Measurements from ENCODE around the gene PLEK. TPM values are rescaled to one million over a fixed set of nuclear protein-coding genes. Genes with fewer than 3 reads are reported as not detected.
A peak's percentile ranks its signal among the peaks of the same experiment; 100 is the strongest.

PLEK gene
- total RNA-seq, 6 experiments from 2014 or later, result 0.98 to 14.8 (median 2.4) TPM

- TF ChIP-seq, protein P1, sequence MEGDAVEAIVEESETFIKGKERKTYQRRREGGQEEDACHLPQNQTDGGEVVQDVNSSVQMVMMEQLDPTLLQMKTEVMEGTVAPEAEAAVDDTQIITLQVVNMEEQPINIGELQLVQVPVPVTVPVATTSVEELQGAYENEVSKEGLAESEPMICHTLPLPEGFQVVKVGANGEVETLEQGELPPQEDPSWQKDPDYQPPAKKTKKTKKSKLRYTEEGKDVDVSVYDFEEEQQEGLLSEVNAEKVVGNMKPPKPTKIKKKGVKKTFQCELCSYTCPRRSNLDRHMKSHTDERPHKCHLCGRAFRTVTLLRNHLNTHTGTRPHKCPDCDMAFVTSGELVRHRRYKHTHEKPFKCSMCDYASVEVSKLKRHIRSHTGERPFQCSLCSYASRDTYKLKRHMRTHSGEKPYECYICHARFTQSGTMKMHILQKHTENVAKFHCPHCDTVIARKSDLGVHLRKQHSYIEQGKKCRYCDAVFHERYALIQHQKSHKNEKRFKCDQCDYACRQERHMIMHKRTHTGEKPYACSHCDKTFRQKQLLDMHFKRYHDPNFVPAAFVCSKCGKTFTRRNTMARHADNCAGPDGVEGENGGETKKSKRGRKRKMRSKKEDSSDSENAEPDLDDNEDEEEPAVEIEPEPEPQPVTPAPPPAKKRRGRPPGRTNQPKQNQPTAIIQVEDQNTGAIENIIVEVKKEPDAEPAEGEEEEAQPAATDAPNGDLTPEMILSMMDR (IDR thresholded peaks at IDR 0.05), result no peak
- TF ChIP-seq POLR2A (IDR thresholded peaks at IDR 0.05), result no peak
- Histone ChIP-seq H3K36me3 (no peaks in the 10 kb centered on the region), H3K4me1 (peaks cover 5 to 51% (median 19%) of the 10 kb centered on the region in 4 donors), H3K9me3 (no peaks in the 10 kb centered on the region), H3K27me3 (no peaks in the 10 kb centered on the region), H3K4me3 (no peak overlapping the region), H3K27ac (peak overlapping the region in 2 of 3 donors; percentile 49 to 61)
- intact Hi-C loops (cut with DNase I), result no loop called here
- WGBS (ENCODE audit: insufficient coverage, low coverage, low lambda C conversion rate, missing lambda C conversion rate), result 81% methylated on average over 1 of the region's 1 CpG
- DNase-seq (no peak), ATAC-seq (no peak)
Observed at GRCh38 chr2:68426446-68426845, 61.4 kb downstream of the PLEK start.

DNA sequence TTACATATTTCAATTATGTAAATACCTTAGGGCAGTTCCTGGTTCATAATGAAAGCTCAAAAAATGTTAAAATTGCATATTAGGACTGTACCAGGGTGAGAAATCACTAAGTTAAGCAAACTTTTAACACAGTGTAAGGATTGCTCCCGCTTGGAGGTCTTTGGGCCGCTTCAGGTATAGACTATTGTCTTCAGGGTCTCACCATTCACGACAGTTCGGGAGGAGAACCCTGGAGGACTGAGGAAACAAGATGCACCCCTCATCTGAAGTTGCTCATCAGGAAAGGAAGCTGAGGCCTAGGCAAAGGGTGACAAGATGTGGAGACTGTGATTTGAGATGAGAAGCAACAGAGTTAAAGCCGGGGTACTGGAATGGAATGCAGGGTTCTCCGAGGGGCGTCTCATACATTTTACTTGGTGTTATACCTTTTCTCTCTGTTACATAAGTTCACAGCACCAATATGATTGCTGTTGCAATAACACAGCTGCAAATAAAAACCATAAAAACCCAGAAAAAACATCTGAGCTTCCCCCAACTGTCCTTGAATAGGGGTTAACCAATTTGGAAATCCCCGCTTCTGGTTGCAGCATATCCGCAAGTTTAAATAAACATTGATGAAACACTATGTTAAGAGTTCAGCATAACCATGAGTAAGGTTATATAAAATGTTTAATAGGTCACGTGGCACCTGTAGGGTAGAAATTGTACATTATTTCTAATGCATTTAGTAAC is 61.9 kb downstream of the PLEK start:
- DNase-seq (no peak), ATAC-seq (peak; percentile 67 to 89 (median 76))
- WGBS (ENCODE audit: insufficient coverage, low coverage, low lambda C conversion rate, missing lambda C conversion rate), result 37% methylated on average over 10 of the region's 10 CpGs
- no peaks in the 10 kb centered on the region for H3K9me3 ChIP-seq
- H3K4me3 ChIP-seq, result no peak overlapping the region
- peaks cover 5 to 56% (median 22%) of the 10 kb centered on the region in 4 donors for H3K4me1 ChIP-seq
- intact Hi-C loops (cut with DNase I), result no loop called here
- TF ChIP-seq POLR2A (IDR thresholded peaks at IDR 0.05), result no peak
- TF ChIP-seq, protein P1 (IDR thresholded peaks at IDR 0.05), result peak in 1 of 4 donors; percentile 7
- no peaks in the 10 kb centered on the region for H3K36me3 ChIP-seq
- no peaks in the 10 kb centered on the region for H3K27me3 ChIP-seq
- H3K27ac ChIP-seq, result peak overlapping the region in 2 of 3 donors; percentile 49 to 61

DNA sequence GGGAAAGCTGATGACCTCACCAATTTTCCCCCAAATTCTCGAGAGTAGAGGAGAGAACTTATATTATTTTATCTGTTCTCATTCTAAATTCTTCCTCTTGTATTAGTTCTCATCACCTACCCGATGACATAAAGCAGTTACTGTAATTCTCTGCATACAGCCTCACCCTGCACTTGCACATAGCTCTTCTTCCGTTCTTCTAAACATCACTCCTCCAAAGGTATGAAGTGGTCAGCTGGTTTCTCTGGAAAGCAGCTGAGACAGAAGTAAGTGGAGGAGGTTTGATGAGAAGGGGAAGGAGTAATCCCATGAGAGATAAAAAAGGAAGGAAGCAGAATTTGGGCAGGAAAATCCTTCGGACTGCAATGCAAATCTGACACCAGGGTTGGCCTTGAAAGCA is 63.0 kb downstream of the PLEK start:
- Histone ChIP-seq H3K36me3 (no peaks in the 10 kb centered on the region), H3K4me3 (no peak overlapping the region), H3K27ac (peak overlapping the region in 2 of 3 donors; percentile 1 to 61), H3K9me3 (no peaks in the 10 kb centered on the region), H3K4me1 (peaks cover 5 to 56% (median 22%) of the 10 kb centered on the region in 4 donors), H3K27me3 (no peaks in the 10 kb centered on the region)
- no peak for ATAC-seq
- no peak for DNase-seq
- intact Hi-C loops (cut with DNase I), result no loop called here
- 49% methylated on average over 4 of the region's 4 CpGs for WGBS (ENCODE audit: insufficient coverage, low coverage, low lambda C conversion rate, missing lambda C conversion rate)
- TF ChIP-seq, protein P1 (IDR thresholded peaks at IDR 0.05), result no peak
- TF ChIP-seq POLR2A (IDR thresholded peaks at IDR 0.05), result no peak

DNA sequence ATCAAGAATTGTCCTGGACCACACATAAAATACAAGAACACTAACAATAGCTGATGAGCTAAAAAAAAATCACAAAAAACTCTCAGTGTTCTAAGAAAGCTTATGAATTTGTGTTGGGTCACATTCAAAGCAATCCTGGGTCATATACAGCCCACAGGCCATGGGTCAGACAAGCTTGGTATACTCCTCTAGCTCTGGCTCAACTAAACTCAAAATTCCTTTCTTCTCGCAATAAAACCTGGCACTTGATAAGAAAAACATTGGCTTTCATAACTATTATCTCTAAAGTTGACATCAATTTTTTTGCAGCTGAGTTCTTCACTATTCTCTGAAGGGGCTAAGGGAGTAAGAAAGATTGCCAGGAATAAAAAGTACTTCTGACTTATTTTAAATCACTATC is 63.7 kb downstream of the PLEK start:
- intact Hi-C loops (cut with DNase I), result no loop called here
- DNase-seq, result no peak

More for the DNA sequence above, 63.7 kb downstream of the PLEK start:
- Histone ChIP-seq H3K9me3 (no peaks in the 10 kb centered on the region), H3K4me1 (peaks cover 5 to 56% (median 22%) of the 10 kb centered on the region in 4 donors), H3K36me3 (no peaks in the 10 kb centered on the region), H3K4me3 (no peak overlapping the region), H3K27me3 (no peaks in the 10 kb centered on the region), H3K27ac (peak overlapping the region in 1 of 3 donors; percentile 61)
- no peak for ATAC-seq
- WGBS (ENCODE audit: insufficient coverage, low coverage, low lambda C conversion rate, missing lambda C conversion rate), result 20% methylated on average over 1 of the region's 1 CpG
- TF ChIP-seq, protein P1 (IDR thresholded peaks at IDR 0.05), result no peak
- TF ChIP-seq POLR2A (IDR thresholded peaks at IDR 0.05), result no peak

Measured in right lobe of liver (tissue), 6 donors.